GM06990 (cell line): Measurements from ENCODE around the gene PPP1R9A.

ENCODE experiments used
- DNase-seq: peaks from one replicate; pipeline ENCODE4 v3.0.0-alpha.2; 2011; ENCODE audit not compliant: insufficient read length; ENCODE audit errors: extremely low read depth
- H3K27me3 ChIP-seq: replicated peaks from 2 replicates; pipeline ENCODE4 v1.6.0; 2011; ENCODE audit warnings: low read length; ENCODE audit not compliant: control insufficient read depth, insufficient read depth
- H3K36me3 ChIP-seq: 2 replicates; pipeline ENCODE4 v1.5.1; 2011; ENCODE audit warnings: low read length; ENCODE audit not compliant: control insufficient read depth, insufficient read depth
- H3K4me3 ChIP-seq: replicated peaks from 2 replicates; pipeline ENCODE4 v1.5.1; 2011; ENCODE audit warnings: low read depth, mild to moderate bottlenecking, control low read depth, low read length
- TF ChIP-seq, protein P1 (sequence below): IDR thresholded peaks from 2 replicates; pipeline ENCODE4 v1.5.1; 2011; ENCODE audit warnings: low read length, control low read depth, mild to moderate bottlenecking, inconsistent platforms; ENCODE audit not compliant: insufficient read depth, poor library complexity, severe bottlenecking

Gene PPP1R9A

DNA sequence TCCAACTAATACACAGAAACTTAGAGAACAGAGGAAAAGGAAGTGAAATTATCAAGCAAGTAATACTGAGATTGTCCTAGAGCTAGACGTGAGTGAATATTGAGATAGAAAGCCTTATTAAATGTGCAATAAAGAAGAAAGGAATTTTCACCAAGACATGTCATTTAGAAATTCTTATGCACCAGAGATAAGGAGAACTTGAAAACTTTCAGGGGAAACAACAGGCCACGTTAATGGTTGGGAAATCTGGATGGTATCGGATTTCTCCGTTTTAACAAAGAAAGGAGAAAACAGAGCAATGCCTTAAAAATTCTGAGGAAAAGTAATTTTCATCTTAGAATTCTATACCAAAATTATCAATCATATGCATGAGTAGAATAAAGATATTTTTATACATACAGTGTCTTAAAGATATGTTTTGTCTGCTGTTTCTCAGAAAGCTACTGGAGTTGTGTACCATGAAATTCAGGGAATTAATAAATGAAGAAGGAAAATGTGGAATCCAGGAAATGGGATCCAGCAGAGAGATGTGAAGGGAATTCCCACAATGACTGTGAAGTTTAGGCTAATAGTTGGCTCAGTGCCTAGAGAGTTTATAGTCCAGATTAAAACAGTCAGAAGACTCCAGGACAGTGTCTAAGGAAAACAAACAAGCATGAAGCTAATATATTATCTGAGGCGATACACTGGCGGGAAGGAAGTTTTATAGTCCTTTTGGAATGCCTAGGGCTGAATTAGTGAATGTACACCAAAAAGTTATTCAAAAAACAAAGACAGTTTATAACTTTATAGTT, 159.5 kb downstream of the PPP1R9A start:
- TF ChIP-seq, protein P1, sequence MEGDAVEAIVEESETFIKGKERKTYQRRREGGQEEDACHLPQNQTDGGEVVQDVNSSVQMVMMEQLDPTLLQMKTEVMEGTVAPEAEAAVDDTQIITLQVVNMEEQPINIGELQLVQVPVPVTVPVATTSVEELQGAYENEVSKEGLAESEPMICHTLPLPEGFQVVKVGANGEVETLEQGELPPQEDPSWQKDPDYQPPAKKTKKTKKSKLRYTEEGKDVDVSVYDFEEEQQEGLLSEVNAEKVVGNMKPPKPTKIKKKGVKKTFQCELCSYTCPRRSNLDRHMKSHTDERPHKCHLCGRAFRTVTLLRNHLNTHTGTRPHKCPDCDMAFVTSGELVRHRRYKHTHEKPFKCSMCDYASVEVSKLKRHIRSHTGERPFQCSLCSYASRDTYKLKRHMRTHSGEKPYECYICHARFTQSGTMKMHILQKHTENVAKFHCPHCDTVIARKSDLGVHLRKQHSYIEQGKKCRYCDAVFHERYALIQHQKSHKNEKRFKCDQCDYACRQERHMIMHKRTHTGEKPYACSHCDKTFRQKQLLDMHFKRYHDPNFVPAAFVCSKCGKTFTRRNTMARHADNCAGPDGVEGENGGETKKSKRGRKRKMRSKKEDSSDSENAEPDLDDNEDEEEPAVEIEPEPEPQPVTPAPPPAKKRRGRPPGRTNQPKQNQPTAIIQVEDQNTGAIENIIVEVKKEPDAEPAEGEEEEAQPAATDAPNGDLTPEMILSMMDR, result no peak
- DNase-seq, result no peak
- H3K27me3 ChIP-seq, result no peaks in the 10 kb centered on the region
- no peaks in the 10 kb centered on the region for H3K36me3 ChIP-seq
- H3K4me3 ChIP-seq, result no peak overlapping the region

DNA sequence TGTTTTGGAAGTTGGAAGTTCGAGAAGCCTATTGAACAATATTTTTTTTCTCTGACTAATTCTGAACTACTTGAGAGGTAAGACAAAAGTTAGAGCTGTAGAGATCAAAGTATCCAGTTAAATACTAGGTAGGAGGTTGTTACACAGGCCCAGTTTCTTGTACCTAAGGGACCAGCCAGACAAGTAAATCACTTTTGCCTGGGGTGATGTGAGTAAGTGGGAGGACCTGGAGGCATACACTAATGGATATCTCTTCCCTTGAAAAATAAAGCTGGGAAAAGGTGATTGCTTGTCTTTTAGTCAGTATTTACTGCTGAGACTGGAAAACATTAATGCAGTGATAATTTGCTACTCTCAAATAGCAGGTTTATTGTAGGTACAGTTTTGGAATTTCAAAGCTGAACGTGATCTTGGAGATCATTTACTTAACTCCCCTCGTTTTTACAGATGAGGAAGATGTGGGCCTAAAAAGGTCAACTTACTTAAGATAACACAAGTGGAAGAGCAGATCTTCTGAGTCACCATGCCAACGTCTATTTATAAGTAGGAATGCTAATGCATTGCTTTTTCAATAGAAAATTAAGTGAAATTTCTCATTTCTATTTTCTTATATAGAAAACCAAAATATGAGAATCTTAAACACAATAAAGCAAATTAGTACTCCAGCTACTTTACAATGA, 181.3 kb downstream of the PPP1R9A start:
- TF ChIP-seq, protein P1, result no peak
- DNase-seq, result no peak

DNA sequence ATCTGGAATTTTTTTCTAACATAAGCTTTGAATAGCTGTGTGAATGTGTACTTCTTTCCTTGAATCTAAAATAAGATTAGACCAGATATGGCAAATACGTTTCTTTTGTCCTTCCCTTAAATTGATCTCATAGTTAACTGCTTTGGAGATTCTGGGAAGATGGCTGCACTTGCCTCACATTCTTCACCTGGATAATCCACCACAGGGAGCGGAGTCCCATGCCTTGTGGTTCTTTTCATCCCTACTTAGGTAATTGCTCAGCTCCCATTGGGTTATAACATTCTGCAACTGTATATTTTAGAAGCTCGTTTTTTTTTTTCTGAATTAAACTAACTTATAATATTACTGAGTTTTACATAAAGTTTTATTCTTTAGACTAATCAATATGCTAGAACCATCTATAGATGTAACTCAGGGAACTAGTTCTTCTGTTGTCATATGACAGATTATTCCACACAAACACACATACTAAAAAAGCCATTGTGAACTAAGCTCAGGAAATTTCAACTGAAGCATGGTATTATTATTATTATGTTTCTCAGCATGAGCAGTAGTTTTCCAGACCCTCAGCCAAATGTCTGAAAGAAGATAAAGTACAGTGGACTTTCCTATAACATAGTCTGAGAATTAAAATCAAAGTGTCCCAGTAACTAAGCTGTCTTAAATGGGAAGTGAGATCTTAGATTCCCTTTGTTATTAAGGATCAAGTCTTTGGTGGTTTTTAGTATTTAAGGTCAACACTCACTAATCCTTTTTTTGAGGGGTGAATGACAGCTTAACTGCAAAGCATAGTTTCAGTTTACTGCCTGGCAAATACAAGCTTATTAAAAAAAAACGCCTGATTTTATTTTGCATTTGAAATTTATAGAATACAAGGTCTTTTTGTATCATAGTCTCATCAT, 182.3 kb downstream of the PPP1R9A start:
- TF ChIP-seq, protein P1, result no peak
- H3K27me3 ChIP-seq, result no peaks in the 10 kb centered on the region
- DNase-seq, result no peak

More for the DNA sequence above, 181.3 kb downstream of the PPP1R9A start:
- no peaks in the 10 kb centered on the region for H3K27me3 ChIP-seq
- H3K36me3 ChIP-seq, result no peaks in the 10 kb centered on the region
- H3K4me3 ChIP-seq, result no peak overlapping the region

DNA sequence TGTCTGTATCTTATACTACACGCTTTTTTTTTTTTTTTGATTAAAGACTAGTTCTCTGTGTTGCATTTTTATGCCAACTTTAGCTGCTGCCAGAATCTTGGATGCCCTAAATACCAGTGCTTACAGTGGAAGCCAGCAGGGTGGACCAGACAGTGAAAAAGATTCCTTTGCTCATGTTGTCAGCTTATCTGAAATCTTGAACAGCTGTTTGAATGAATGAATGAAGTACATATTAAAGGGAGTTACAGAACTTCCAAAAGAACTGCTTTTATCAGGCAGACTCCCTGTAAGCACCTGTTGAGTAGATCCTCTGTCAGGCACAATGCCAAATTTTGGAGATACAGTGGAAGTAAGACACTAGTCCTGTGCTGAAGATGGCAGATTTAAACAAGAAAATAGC, 184.9 kb downstream of the PPP1R9A start:
- Histone ChIP-seq H3K36me3 (no peaks in the 10 kb centered on the region), H3K4me3 (no peak overlapping the region), H3K27me3 (no peaks in the 10 kb centered on the region)
- no peak for DNase-seq
- TF ChIP-seq, protein P1, result no peak

More for the DNA sequence above, 182.3 kb downstream of the PPP1R9A start:
- no peaks in the 10 kb centered on the region for H3K36me3 ChIP-seq
- H3K4me3 ChIP-seq, result no peak overlapping the region

DNA sequence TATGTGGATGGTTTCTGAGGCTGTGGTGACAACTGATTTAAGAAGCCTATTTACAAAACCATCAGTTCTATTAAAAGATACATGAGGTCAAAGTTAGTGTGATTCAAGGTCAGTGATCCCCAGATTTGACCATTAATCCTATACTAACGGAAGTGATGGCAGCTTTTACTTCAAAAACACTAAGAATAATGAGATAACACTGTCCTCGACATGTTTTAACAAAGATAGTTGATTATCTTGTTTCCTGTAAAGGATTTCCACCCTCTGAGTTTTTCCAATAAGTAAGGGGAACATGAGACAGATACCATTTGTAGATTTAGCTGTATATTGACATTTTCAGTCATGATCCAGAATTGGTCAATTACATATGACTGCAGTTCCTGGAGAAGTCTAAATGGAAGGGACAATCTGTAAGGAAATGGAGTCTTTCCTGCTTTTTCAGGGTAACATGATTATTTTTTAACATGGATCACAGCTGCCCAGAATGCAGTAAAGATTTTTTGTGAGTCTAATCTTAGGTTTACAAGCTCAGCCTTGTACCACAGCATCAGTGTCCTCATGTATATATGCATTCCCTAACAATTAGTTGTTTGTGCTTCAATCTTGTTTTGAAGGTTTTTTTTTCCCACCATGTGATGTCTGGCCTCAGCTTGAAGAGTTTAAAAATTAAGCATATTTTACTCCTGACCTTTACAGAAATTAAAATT, 188.0 kb downstream of the PPP1R9A start:
- Histone ChIP-seq H3K36me3 (no peaks in the 10 kb centered on the region), H3K27me3 (no peaks in the 10 kb centered on the region), H3K4me3 (no peak overlapping the region)
- TF ChIP-seq, protein P1, result no peak
- no peak for DNase-seq
